ENCODE measurements around the gene XIRP1. TPM values are rescaled to one million over a fixed set of nuclear protein-coding genes. Genes with fewer than 3 reads are reported as not detected.
A peak's percentile ranks its signal among the peaks of the same experiment; 100 is the strongest.

Gene XIRP1
- total and polyA plus RNA-seq, 2 experiments from 2014 or later = not detected

GRCh38 chr3:39142067-39142466, 50.3 kb downstream of the XIRP1 start:
- Histone ChIP-seq H3K4me3 (no peak overlapping the region), H3K27ac (ENCODE audit: low read depth) (no peak overlapping the region), H3K27me3 (ENCODE audit: insufficient read depth) (no peaks in the 10 kb centered on the region), H4K20me1 (replicated peaks; ENCODE audit: insufficient read depth) (peaks cover 7% of the 10 kb centered on the region), H3K36me3 (ENCODE audit: insufficient read depth) (peaks cover 17% of the 10 kb centered on the region; the same call in 1 of the 2 replicates), H3K4me1 (ENCODE audit: insufficient read depth) (0 out of 2 replicates have a peak, but pooled peaks cover 7% of the 10 kb centered on the region), H3K9me2 (ENCODE audit: insufficient read depth) (no peaks in the 10 kb centered on the region), H3K79me2 (replicated peaks; ENCODE audit: insufficient read depth) (0 out of 2 replicates have a peak, but pooled peaks cover 6% of the 10 kb centered on the region), H2AFZ (no peak overlapping the region), H3K4me2 (no peak overlapping the region), H3F3A (replicated peaks; ENCODE audit: low read depth) (no peaks in the 10 kb centered on the region)
- TF ChIP-seq CTCF (conservative IDR thresholded peaks at IDR 0.05; ENCODE audit: low read depth in 2 of 2) = no peak
- TF ChIP-seq CREB1 (CRISPR knock-in tag; IDR thresholded peaks at IDR 0.05; ENCODE audit: low read depth) = no peak
- TF ChIP-seq ETS1 (IDR thresholded peaks at IDR 0.05) = no peak
- TF ChIP-seq POLR2AphosphoS5 (IDR thresholded peaks at IDR 0.05; ENCODE audit: low read depth) = no peak
- TF ChIP-seq EZH2 (IDR thresholded peaks at IDR 0.05; ENCODE audit: low read depth, unreplicated experiment) = no peak
- Mint-ChIP-seq H3K27me3 (ENCODE audit: insufficient read depth, low read depth, poor library complexity) (peaks cover 13% of the 10 kb centered on the region), H3K4me3 (no peak overlapping the region), H3K36me3 (ENCODE audit: low read depth) (peaks cover 40% of the 10 kb centered on the region), H3K4me1 (peaks cover 15% of the 10 kb centered on the region), H3K9me3 (no peaks in the 10 kb centered on the region), H3K27ac (no peak overlapping the region)
- no peak for ATAC-seq
- DNase-seq (ENCODE audit: low spot score) = no peak

- Mint-ChIP-seq H3K4me1 (peaks cover 8% of the 10 kb centered on the region), H3K27me3 (ENCODE audit: insufficient read depth, low read depth, poor library complexity) (peaks cover 12% of the 10 kb centered on the region), H3K4me3 (no peak overlapping the region), H3K9me3 (no peaks in the 10 kb centered on the region), H3K27ac (no peak overlapping the region), H3K36me3 (ENCODE audit: low read depth) (peaks cover 38% of the 10 kb centered on the region)
- Histone ChIP-seq H3K27me3 (ENCODE audit: insufficient read depth) (no peaks in the 10 kb centered on the region), H4K20me1 (replicated peaks; ENCODE audit: insufficient read depth) (peaks cover 7% of the 10 kb centered on the region), H2AFZ (no peak overlapping the region), H3K27ac (ENCODE audit: low read depth) (no peak overlapping the region), H3K4me3 (no peak overlapping the region), H3K36me3 (ENCODE audit: insufficient read depth) (peaks cover 17% of the 10 kb centered on the region; the same call in 1 of the 2 replicates), H3F3A (replicated peaks; ENCODE audit: low read depth) (no peaks in the 10 kb centered on the region), H3K4me1 (ENCODE audit: insufficient read depth) (0 out of 2 replicates have a peak, but pooled peaks cover 2% of the 10 kb centered on the region), H3K9me2 (ENCODE audit: insufficient read depth) (no peaks in the 10 kb centered on the region), H3K79me2 (replicated peaks; ENCODE audit: insufficient read depth) (0 out of 2 replicates have a peak, but pooled peaks cover 6% of the 10 kb centered on the region), H3K4me2 (no peak overlapping the region)
- DNase-seq (ENCODE audit: low spot score) (no peak), ATAC-seq (peak; percentile 16; the same call in 1 of the 3 replicates)
- no peak for TF ChIP-seq ZNF114 (CRISPR knock-in tag; IDR thresholded peaks at IDR 0.05)
- no peak for TF ChIP-seq ZNF331 (CRISPR knock-in tag; IDR thresholded peaks at IDR 0.05; ENCODE audit: low read depth)
- TF ChIP-seq CREB1 (CRISPR knock-in tag; IDR thresholded peaks at IDR 0.05; ENCODE audit: low read depth) = no peak
- TF ChIP-seq EZH2 (IDR thresholded peaks at IDR 0.05; ENCODE audit: low read depth, unreplicated experiment) = no peak
- no peak for TF ChIP-seq STAT1 (IDR thresholded peaks at IDR 0.05; ENCODE audit: unreplicated experiment)
- TF ChIP-seq ETS1 (IDR thresholded peaks at IDR 0.05) = no peak
- no peak for TF ChIP-seq NANOG (IDR thresholded peaks at IDR 0.05; ENCODE audit: borderline replicate concordance)
- no peak for TF ChIP-seq REST (IDR thresholded peaks at IDR 0.05; ENCODE audit: unreplicated experiment)
- no peak for TF ChIP-seq CTCF (conservative IDR thresholded peaks at IDR 0.05; ENCODE audit: low read depth in 2 of 2)
- no peak for TF ChIP-seq JUNB (IDR thresholded peaks at IDR 0.05; ENCODE audit: unreplicated experiment)
These were observed 51.0 kb downstream of the XIRP1 start for GRCh38 chr3:39141171-39141995.

All from GM23338 (cell line).